Jurkat, Clone E6-1 (cell line): ENCODE measurements around the gene ALDOA. TPM values are rescaled to one million over a fixed set of nuclear protein-coding genes. Genes with fewer than 3 reads are reported as not detected.
"Not testable (repeated sequence)": the region's sequence is repeated elsewhere in the genome, so short reads cannot be mapped to it uniquely, and the experiment has no call there.

Experiments used
- DNase-seq: peaks from one replicate; pipeline ENCODE4 v3.0.0-alpha.2; 2011; ENCODE audit warnings: low read depth, low spot score
- H3K4me3 ChIP-seq: 2 replicates; pipeline ENCODE4 v1.5.1; 2011; ENCODE audit warnings: mild to moderate bottlenecking, low read length, control low read depth, moderate library complexity
- polyA plus RNA-seq: library from polyadenylated mRNA; unstranded; fragments of >200 nt; gene quantifications from one replicate; pipeline ENCODE4 v1.2.1, GENCODE V29; 2012; ENCODE audit warnings: missing spikeins; ENCODE audit not compliant: insufficient read length, insufficient read depth

ALDOA gene
- polyA plus RNA-seq = 1,719 TPM

DNA sequence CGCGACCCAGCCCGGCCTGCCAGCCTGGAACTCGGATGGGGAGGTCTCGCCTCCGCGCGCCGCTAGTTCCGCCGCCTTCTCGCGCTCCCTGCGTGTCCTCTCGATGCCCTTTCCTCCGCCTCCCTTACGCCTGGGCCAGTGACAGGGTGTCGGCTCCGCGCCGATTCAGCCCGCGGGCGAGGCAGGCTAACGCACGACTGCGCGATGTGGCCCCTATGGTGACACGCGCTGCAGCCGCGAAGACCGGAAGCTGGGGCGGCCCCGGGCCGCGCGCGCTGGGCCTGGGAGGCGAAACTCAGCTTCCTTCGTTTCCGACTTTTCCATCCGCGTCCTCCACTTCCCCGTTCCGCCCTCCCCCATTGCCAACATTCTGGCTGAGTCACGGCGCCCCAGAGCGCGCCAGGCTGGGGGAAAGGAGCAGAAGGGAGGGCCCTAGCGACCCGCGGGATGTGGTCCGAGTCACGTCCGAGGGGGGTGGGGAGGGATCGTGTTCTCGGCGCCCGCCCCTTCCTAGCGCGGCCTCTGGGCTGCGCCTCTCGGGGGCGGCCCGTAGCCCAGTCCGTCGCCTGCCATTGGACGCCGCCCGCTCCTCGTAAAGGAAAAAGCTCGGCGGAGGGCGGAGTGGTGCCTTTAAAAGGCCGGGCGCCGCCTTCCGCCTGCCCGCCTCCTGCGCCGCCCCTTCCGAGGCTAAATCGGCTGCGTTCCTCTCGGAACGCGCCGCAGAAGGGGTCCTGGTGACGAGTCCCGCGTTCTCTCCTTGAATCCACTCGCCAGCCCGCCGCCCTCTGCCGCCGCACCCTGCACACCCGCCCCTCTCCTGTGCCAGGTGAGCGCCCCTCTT lies at the start of gene ALDOA:
TSS of gene ALDOA (plus strand) at position 659 of the 841 bp plus-strand sequence. CDS start 1,138 bp downstream, outside the sequence.
- H3K4me3 ChIP-seq = peak within 1 kb of the TSS; percentile 92
- peak; percentile 95 for DNase-seq

DNA sequence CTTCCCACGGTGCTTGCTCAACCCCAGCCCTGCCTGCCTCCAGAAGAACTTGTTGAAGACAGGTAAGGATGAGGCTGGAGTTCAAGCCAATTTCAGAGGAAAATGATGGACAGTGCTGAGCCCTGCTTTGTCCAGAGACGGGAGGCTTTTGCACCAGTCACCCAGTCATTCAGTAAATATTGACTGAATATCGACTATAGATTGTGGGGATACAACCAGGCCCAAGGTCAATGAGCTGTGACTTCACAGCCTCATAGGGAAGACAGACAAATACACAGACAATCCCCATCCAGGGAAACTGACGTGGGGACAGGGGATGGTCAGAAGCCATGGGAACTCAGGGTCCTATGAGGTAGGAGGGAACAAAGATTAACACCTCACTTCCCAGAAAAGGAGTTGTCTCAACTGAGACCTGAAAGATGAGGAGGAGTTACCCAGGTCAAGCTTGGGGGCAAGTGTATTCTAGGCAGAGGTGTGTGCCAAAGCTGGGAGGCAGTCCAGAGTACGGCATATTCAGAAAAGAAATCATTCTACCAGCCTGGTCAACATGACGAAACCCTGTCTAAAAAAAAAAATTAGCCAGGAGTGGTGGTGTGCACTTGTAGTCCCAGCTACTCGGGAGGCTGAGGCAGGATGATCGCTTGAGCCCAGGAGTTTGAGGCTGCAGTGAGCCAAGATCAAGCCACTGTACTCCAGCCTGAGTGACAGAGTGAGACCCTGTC lies 48.8 kb upstream of the ALDOA start:
- DNase-seq = no peak
- H3K4me3 ChIP-seq = no peak overlapping the region

GRCh38 chr16:30017277-30017656 lies 48.3 kb upstream of the ALDOA start:
- H3K4me3 ChIP-seq = no peak overlapping the region
- DNase-seq = no peak

- not testable (repeated sequence) for DNase-seq, H3K4me3 ChIP-seq
These were observed 47.6 kb upstream of the ALDOA start for GRCh38 chr16:30017937-30018336.

DNA sequence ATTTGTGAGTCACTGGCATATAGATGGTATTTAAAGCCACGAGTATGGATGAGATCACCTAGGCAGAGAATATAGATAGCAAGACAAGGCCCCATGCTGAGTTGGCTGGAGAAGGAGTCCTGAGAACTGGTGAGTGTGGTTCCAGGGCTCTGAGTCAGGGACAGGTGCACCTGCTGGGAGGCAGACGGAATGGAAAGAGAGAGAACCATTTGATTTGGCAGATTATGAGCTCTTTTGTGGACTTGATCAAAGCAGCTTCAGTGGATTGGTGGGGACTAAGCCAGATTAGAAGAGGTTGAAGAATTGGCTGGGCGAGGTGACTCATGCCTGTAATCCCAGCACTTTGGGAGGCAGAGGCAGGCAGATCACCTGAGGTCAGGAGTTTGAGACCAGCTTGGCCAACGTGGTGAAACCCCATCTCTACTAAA lies 46.8 kb upstream of the ALDOA start:
- DNase-seq = no peak
- H3K4me3 ChIP-seq = no peak overlapping the region

- no peak for DNase-seq
- no peak within 1 kb of the TSS for H3K4me3 ChIP-seq
These were observed 42.7 kb upstream of the ALDOA start, which contains the start of gene C16orf92 for GRCh38 chr16:30022887-30023286. Gene C16orf92, plus strand, starts transcription at chr16:30023198. Its CDS starts 143 bp downstream, at chr16:30023341.

- DNase-seq = no peak
- no peak overlapping the region for H3K4me3 ChIP-seq
These were observed 42.0 kb upstream of the ALDOA start for GRCh38 chr16:30023586-30023985.

- no peak for DNase-seq
- no peak overlapping the region for H3K4me3 ChIP-seq
These were observed 41.1 kb upstream of the ALDOA start for GRCh38 chr16:30024451-30024850.

- H3K4me3 ChIP-seq = no peak overlapping the region
- no peak for DNase-seq
These were observed 40.4 kb upstream of the ALDOA start for GRCh38 chr16:30025156-30025555.

DNA sequence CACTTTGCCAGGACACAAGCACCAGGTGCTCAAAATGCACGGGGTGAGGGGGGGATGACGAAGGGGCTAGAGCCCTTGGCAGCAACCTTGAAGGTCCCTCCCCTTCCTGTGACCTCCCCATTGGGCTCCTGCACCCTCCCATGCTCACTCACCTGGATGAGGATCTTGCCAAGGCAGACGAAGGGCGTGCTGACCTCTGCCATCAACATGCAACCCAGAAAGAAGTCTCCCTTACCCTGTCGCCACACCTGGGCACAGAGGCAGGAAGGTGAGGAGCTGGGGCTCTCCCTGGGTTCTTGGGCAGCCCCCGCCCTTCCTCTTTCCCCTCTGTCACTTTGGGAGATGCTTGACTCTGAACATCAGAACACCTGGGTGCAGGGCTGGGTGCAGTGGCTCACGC lies 40.0 kb upstream of the ALDOA start:
- no peak overlapping the region for H3K4me3 ChIP-seq
- DNase-seq = no peak

- H3K4me3 ChIP-seq = no peak overlapping the region
- DNase-seq = no peak
These were observed 39.1 kb upstream of the ALDOA start for GRCh38 chr16:30026449-30026848.

DNA sequence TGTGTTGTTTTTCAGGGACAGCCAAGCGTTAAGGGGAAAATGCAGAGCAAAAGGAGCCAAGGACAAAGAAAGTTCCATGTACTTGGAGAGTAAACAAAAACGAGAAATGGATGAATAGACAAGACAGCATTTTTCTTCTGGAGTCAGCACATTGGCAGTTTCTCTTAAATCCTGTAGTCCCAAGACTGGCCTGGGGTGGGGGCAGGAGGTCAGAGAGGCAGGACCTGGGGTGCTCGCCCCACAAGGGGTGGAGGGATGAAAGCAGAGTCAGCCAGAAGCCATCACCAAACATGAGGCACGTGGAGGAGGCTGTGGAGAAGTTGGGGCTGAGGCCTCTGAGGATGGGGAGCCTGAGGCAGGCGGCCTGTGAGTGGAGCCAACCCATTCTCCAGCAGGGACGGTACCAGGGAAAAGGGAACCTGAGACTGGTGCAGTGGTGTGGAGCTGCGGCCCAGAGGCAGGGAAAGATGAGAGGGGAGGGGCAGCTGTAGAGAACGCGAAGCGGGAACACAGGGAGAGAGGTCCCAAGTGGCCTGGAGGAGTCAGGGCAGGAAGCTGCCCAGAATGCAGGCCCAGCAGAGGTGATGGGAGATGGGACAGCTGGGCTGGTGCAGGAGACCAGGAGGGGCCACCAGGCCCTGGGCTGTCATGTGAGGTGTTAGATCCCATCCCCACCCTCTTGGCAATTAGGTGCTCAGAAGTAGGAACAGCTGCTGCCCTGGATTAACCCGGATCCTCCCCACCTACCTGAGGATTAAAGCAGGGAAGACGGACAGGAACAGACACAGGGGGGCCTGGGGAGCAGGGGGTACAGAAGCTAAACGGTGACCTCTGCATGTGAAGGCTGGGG lies 37.7 kb upstream of the ALDOA start:
- DNase-seq = no peak

DNA sequence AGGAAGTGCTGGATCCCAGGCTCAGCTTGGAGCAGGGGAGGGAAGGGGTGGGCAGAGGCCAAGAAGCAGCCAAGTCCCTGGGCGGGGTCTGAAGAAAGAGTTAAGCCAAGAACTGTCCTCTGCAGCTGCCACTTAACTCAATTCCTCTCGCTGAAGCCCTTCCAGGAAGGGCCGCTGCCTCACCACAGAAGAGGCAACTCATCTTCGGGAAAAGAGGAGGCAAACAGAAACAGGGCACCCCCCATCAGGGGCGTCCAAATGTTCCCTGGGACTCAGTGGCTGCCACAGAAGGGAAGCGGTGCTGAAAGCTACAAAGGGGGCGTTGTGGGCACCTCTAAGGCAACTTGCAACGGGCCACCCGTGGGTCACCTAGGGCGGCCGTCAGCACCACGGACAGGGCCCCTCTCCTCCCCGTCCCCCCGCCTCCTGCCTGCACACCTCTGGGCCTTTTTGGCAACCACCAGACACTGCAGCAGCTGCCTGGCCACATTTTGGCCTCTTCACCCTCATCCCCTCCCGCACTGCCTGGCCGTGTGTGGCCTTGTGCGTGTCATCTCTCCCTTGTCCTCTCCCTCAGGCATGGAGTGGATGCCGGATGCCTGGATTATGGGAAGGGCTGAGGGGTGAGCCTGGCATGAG lies 37.0 kb upstream of the ALDOA start:
- DNase-seq = no peak
- H3K4me3 ChIP-seq = no peak overlapping the region

More for the DNA sequence above, 37.7 kb upstream of the ALDOA start:
- no peak overlapping the region for H3K4me3 ChIP-seq

DNA sequence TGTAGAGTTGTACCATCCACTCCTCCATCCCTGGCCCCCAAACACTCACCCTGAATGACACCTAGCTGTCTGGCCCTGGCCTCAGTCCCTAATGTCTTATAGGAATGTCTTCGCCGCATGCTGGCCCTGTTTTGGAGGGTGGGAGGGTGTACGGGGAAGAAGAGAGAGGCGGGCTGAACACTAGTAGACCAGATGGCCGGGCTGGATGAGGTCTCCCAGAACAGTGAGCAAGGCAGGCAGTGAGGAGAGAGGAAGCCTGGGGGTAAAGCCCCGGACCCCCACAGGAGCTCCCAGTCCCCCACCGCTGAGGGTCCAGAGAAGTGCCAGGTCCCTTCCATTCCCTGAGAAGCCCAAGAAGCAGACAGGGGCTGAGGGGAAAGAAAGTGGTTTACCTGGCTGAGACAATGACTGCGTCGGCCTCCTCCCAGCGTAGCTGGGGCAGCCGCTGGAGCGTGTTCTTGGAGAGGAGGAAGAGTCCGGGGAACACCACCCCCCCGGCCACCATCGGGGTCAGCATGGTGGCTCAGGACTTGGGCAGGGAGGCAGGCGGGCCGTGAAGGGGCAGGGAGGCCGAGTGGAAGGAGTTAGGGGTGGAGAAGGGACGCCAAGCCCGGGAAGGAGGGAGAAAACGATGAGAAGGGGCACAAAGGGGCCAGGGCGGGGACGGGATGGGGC lies 35.4 kb upstream of the ALDOA start:
- DNase-seq = no peak
- H3K4me3 ChIP-seq = no peak overlapping the region

- H3K4me3 ChIP-seq = no peak within 1 kb of the TSS
- DNase-seq = no peak
These were observed 34.6 kb upstream of the ALDOA start, which contains the start of gene TLCD3B for GRCh38 chr16:30030841-30031413. Gene TLCD3B, minus strand, starts transcription at chr16:30031271. Its CDS starts 744 bp downstream, at chr16:30030527.

DNA sequence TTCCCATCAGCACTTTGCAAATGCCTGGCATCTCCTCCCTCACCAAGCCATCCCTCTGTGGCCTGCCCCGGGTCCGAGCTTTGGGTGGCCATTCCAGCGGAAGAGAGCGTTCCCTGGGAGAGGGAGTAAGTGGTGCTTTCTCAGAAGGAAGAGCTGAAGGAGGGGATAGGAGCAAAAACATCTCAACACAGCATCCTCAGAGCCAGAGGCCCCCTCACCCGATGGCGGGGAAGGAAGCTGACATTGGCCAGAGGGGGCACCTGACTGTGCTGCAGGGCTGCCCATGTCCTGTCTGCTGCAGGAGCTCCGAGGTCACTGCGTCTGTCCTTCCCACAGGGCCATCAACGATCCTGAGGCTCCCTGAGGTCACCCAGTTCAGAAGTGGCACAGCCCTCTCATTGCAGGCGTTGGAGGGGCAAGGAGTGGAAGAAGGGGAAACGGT lies 34.1 kb upstream of the ALDOA start:
- no peak for DNase-seq
- no peak overlapping the region for H3K4me3 ChIP-seq

DNA sequence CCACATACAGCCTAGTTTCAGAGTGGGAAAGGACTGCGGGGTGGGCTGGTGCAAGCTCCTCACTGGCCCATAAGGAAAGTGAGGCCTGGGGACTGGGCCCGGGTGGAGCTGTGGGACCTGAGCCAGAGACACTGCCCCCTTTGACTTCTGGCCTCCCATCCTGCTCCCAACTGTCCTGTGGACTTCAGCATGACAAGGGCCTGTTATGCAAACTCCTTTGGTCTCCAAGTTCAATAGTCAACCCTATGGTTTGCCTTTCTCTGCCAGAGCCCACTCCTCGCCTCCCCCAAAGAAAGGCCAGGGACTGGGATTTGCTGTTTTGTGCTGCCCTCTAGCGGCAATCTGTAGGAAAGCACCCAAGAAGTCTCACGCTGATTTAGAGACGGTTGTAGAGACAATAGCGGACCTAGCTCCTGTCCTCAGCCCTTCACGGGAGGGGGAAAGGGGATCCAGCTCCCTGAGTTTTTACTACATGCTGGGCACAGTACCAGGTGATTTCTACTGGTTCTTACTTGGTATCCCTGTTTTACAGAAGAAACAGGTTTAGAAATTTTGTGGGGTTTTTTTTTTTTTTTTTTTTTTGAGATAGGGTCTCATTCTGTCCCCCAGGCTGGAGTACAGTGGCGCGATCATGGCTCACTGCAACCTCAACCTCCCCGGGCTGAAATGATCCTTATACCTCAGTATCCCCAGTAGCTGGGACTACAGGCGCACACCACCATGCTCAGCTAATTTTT lies 33.3 kb upstream of the ALDOA start:
- DNase-seq = peak; percentile 80
- H3K4me3 ChIP-seq = no peak overlapping the region
